GM23338 (cell line): ENCODE measurements around the gene INHBC. TPM values are rescaled to one million over a fixed set of nuclear protein-coding genes. Genes with fewer than 3 reads are reported as not detected.

Experiments used
- ATAC-seq: fragments of 200-7000 bp; cut with Tn5 transposase; 3 replicates; pipeline ENCODE4 v1.9.1; 2020
- DNase-seq: peaks from one replicate; pipeline ENCODE4 v3.0.0-alpha.2; 2015; ENCODE audit warnings: low spot score
- H2AFZ ChIP-seq: fragments of 200-600 bp; sonication (generic); 2 replicates; pipeline ENCODE4 v1.8.0; 2016; ENCODE audit warnings: antibody characterized with exemption, mild to moderate bottlenecking, moderate library complexity
- H3F3A ChIP-seq: fragments of 200-600 bp; sonication (generic); replicated peaks from 2 replicates; pipeline ENCODE4 v1.8.0; 2017; ENCODE audit warnings: antibody characterized with exemption, mixed run types, low read depth
- H3K27ac ChIP-seq: fragments of 200-600 bp; sonication (generic); 2 replicates; pipeline ENCODE4 v1.6.1; 2016; ENCODE audit warnings: low read depth
- H3K27me3 ChIP-seq: fragments of 200-600 bp; sonication (generic); 2 replicates; pipeline ENCODE4 v1.8.0; 2016; ENCODE audit warnings: mild to moderate bottlenecking, mixed run types, moderate library complexity; ENCODE audit not compliant: insufficient read depth
- H3K36me3 ChIP-seq: fragments of 200-600 bp; sonication (generic); 2 replicates; pipeline ENCODE4 v1.8.0; 2016; ENCODE audit warnings: mild to moderate bottlenecking; ENCODE audit not compliant: insufficient read depth
- H3K4me1 ChIP-seq: fragments of 200-600 bp; sonication (generic); 2 replicates; pipeline ENCODE4 v1.8.0; 2016; ENCODE audit warnings: mild to moderate bottlenecking, moderate library complexity; ENCODE audit not compliant: insufficient read depth
- H3K4me2 ChIP-seq: fragments of 200-600 bp; sonication (generic); 2 replicates; pipeline ENCODE4 v1.7.1; 2017; ENCODE audit warnings: mixed run types
- H3K4me3 ChIP-seq: fragments of 200-600 bp; sonication (generic); 2 replicates; pipeline ENCODE4 v1.6.1; 2016; ENCODE audit warnings: mixed run types
- H3K79me2 ChIP-seq: fragments of 200-600 bp; sonication (generic); replicated peaks from 2 replicates; pipeline ENCODE4 v1.8.0; 2017; ENCODE audit warnings: mild to moderate bottlenecking; ENCODE audit not compliant: insufficient read depth
- H3K9me2 ChIP-seq: fragments of 200-600 bp; sonication (generic); 2 replicates; pipeline ENCODE4 v1.8.0; 2017; ENCODE audit not compliant: insufficient read depth
- H4K20me1 ChIP-seq: fragments of 200-600 bp; sonication (generic); replicated peaks from 2 replicates; pipeline ENCODE4 v1.8.0; 2017; ENCODE audit warnings: mild to moderate bottlenecking; ENCODE audit not compliant: insufficient read depth
- H3K27ac Mint-ChIP-seq: 2 replicates; pipeline ENCODE4 v1.8.0; 2020; ENCODE audit warnings: inconsistent platforms, mild to moderate bottlenecking, moderate library complexity, mixed read lengths
- H3K27me3 Mint-ChIP-seq: 3 replicates; pipeline ENCODE4 v1.8.0; 2022; ENCODE audit warnings: low read depth, mild to moderate bottlenecking, moderate library complexity, mixed read lengths, inconsistent platforms; ENCODE audit not compliant: insufficient read depth, poor library complexity
- H3K36me3 Mint-ChIP-seq: 3 replicates; pipeline ENCODE4 v1.8.0; 2021; ENCODE audit warnings: low read depth, mild to moderate bottlenecking, inconsistent platforms, moderate library complexity, mixed read lengths
- H3K4me1 Mint-ChIP-seq: 3 replicates; pipeline ENCODE4 v1.8.0; 2020; ENCODE audit warnings: mild to moderate bottlenecking, inconsistent platforms, mixed read lengths
- H3K4me3 Mint-ChIP-seq: 3 replicates; pipeline ENCODE4 v1.8.0; 2021; ENCODE audit warnings: moderate library complexity, mild to moderate bottlenecking, inconsistent platforms, mixed read lengths
- H3K9me3 Mint-ChIP-seq: 3 replicates; pipeline ENCODE4 v1.8.0; 2020; ENCODE audit warnings: moderate library complexity, mild to moderate bottlenecking, inconsistent platforms, mixed read lengths
- CREB1 ChIP-seq: fragments of 250-450 bp; sonication (Bioruptor Pico); IDR thresholded peaks from 2 replicates; pipeline ENCODE4 v1.5.0; 2020; ENCODE audit warnings: low read depth, mild to moderate bottlenecking, moderate library complexity
- CTCF ChIP-seq, 2 experiments: fragments of 200-600 bp in 1 of 2; sonication (generic) in 1 of 2; conservative IDR thresholded peaks; 2 replicates each; pipeline versions ENCODE4 v1.5.1 to v1.6.1; 2016 to 2017; ENCODE audit warnings: antibody characterized with exemption in 2 of 2, low read depth in 2 of 2, mild to moderate bottlenecking in 2 of 2, moderate library complexity in 1 of 2
- ETS1 ChIP-seq: IDR thresholded peaks from 2 replicates; pipeline ENCODE4 v1.6.1; 2016; ENCODE audit warnings: antibody characterized with exemption
- EZH2 ChIP-seq: fragments of 200-600 bp; sonication (generic); IDR thresholded peaks from one replicate; pipeline ENCODE4 v1.8.0; 2017; ENCODE audit warnings: antibody characterized with exemption, mild to moderate bottlenecking, low read depth; ENCODE audit not compliant: unreplicated experiment
- EZH2phosphoT487 ChIP-seq: fragments of 200-600 bp; sonication (generic); IDR thresholded peaks from one replicate; pipeline ENCODE4 v1.8.1; 2018; ENCODE audit warnings: antibody characterized with exemption; ENCODE audit not compliant: unreplicated experiment
- JUNB ChIP-seq: IDR thresholded peaks from one replicate; pipeline ENCODE4 v1.6.1; 2016; ENCODE audit warnings: antibody characterized with exemption; ENCODE audit not compliant: unreplicated experiment
- NANOG ChIP-seq: IDR thresholded peaks from 2 replicates; pipeline ENCODE4 v1.6.1; 2016; ENCODE audit warnings: antibody characterized with exemption, borderline replicate concordance
- POLR2AphosphoS5 ChIP-seq: IDR thresholded peaks from 2 replicates; pipeline ENCODE4 v1.6.1; 2016; ENCODE audit warnings: antibody characterized with exemption, low read depth
- REST ChIP-seq: IDR thresholded peaks from one replicate; pipeline ENCODE4 v1.6.1; 2018; ENCODE audit warnings: antibody characterized with exemption; ENCODE audit not compliant: unreplicated experiment
- ZNF114 ChIP-seq: fragments of 250-450 bp; sonication (Bioruptor Pico); IDR thresholded peaks from 2 replicates; pipeline ENCODE4 v1.5.0; 2020; ENCODE audit warnings: mild to moderate bottlenecking, moderate library complexity
- ZNF331 ChIP-seq: fragments of 250-450 bp; sonication (Bioruptor Pico); IDR thresholded peaks from 2 replicates; pipeline ENCODE4 v1.5.0; 2020; ENCODE audit warnings: low read depth, mild to moderate bottlenecking, moderate library complexity
- ZNF462 ChIP-seq: fragments of 250-450 bp; sonication (Bioruptor Pico); IDR thresholded peaks from 2 replicates; pipeline ENCODE4 v1.5.0; 2020; ENCODE audit warnings: mild to moderate bottlenecking, moderate library complexity
- polyA plus RNA-seq: library from polyadenylated mRNA; unstranded; fragments of >200 nt; fragmentation: Nextera tagmentation; extraction: Ambion mirVana; gene quantifications from 2 replicates; pipeline ENCODE4 v1.2.1, GENCODE V29; 2016
- total RNA-seq: library from RNA; depleted of rRNA; stranded (reverse); fragments of >200 nt; shearing (Covaris generic); gene quantifications from 2 replicates; pipeline ENCODE4 v1.2.3, GENCODE V29; 2014

Gene INHBC
- total and polyA plus RNA-seq, 2 experiments from 2014 or later, result 0.53 TPM; not detected in 1

- Histone ChIP-seq H3K4me1 (peaks cover 28% of the 10 kb centered on the region), H3K27me3 (peaks cover 57% of the 10 kb centered on the region), H3K36me3 (no peaks in the 10 kb centered on the region), H3F3A (peaks cover 9% of the 10 kb centered on the region), H3K27ac (no peak overlapping the region), H3K79me2 (no peaks in the 10 kb centered on the region), H3K4me2 (no peak overlapping the region), H3K4me3 (no peak overlapping the region), H2AFZ (no peak overlapping the region), H3K9me2 (no peaks in the 10 kb centered on the region), H4K20me1 (no peaks in the 10 kb centered on the region)
- H3K36me3 Mint-ChIP-seq, result peaks cover 8% of the 10 kb centered on the region; the same call in 2 of the 3 replicates
- H3K9me3 Mint-ChIP-seq, result no peaks in the 10 kb centered on the region; the same call in 2 of the 3 replicates
- DNase-seq (no peak), ATAC-seq (no peak)
- peaks cover 35% of the 10 kb centered on the region for H3K4me1 Mint-ChIP-seq
- no peak for TF ChIP-seq NANOG
- TF ChIP-seq REST, result no peak
- TF ChIP-seq ZNF114 (CRISPR knock-in tag), result no peak
- TF ChIP-seq EZH2, result no peak
- no peak for TF ChIP-seq CREB1 (CRISPR knock-in tag)
- TF ChIP-seq JUNB, result no peak
- no peak for TF ChIP-seq POLR2AphosphoS5
- no peak for TF ChIP-seq ZNF331 (CRISPR knock-in tag)
- TF ChIP-seq ZNF462 (CRISPR knock-in tag), result no peak
- no peak for TF ChIP-seq ETS1
- no peak for TF ChIP-seq CTCF (conservative IDR thresholded peaks at IDR 0.05; ENCODE audit: low read depth in 2 of 2)
- no peak for TF ChIP-seq EZH2phosphoT487
- H3K27ac Mint-ChIP-seq, result no peak overlapping the region
- H3K4me3 Mint-ChIP-seq, result no peak overlapping the region; the same call in 2 of the 3 replicates
- peaks cover 57% of the 10 kb centered on the region for H3K27me3 Mint-ChIP-seq
Measured at GRCh38 chr12:57473392-57473791, 38.8 kb downstream of the INHBC start.
